Stimulated activated CD4-positive, alpha-beta T cell treated with anti-CD3 and anti-CD28 coated beads, TNF-alpha, amount 100 ng/mL, for 48 hours (primary cell): Measurements from ENCODE around the gene ITPR1.
A peak's percentile ranks its signal among the peaks of the same experiment; 100 is the strongest.

ENCODE experiments used
- DNase-seq, 3 donors: peaks; one replicate each; pipeline ENCODE4 v3.0.0-alpha.2; 2020; ENCODE audit warnings: low read depth in 3 of 3

ITPR1 gene

GRCh38 chr3:4807381-4808280 lies 314.5 kb downstream of the ITPR1 start:
- DNase-seq, result no peak

- no peak for DNase-seq
These were observed 315.5 kb downstream of the ITPR1 start for GRCh38 chr3:4808637-4809036.

- no peak for DNase-seq
These were observed 316.8 kb downstream of the ITPR1 start for GRCh38 chr3:4809922-4810321.

GRCh38 chr3:4812591-4812990 lies 319.4 kb downstream of the ITPR1 start:
- no peak for DNase-seq

GRCh38 chr3:4813909-4814304 lies 320.8 kb downstream of the ITPR1 start:
- DNase-seq, result no peak

GRCh38 chr3:4814305-4814903 lies 321.3 kb downstream of the ITPR1 start:
- DNase-seq, result no peak

- no peak for DNase-seq
These were observed 321.9 kb downstream of the ITPR1 start for GRCh38 chr3:4814904-4815574.

GRCh38 chr3:4816306-4816705 lies 323.2 kb downstream of the ITPR1 start:
- DNase-seq, result no peak

GRCh38 chr3:4816718-4817117 lies 323.6 kb downstream of the ITPR1 start:
- DNase-seq, result no peak

- DNase-seq, result no peak
These were observed 324.0 kb downstream of the ITPR1 start for GRCh38 chr3:4817128-4817527.

GRCh38 chr3:4818164-4818563 lies 325.0 kb downstream of the ITPR1 start:
- no peak for DNase-seq

GRCh38 chr3:4818986-4819693 lies 326.0 kb downstream of the ITPR1 start:
- no peak for DNase-seq

GRCh38 chr3:4819746-4820145 lies 326.6 kb downstream of the ITPR1 start:
- no peak for DNase-seq

GRCh38 chr3:4820296-4821121 lies 327.4 kb downstream of the ITPR1 start:
- DNase-seq, result no peak

GRCh38 chr3:4821338-4821737 lies 328.2 kb downstream of the ITPR1 start:
- DNase-seq, result no peak

- peak in 2 of 3 donors; percentile 57 to 71 for DNase-seq
These were observed 328.8 kb downstream of the ITPR1 start for GRCh38 chr3:4821975-4822374.

GRCh38 chr3:4822568-4822967 lies 329.4 kb downstream of the ITPR1 start:
- no peak for DNase-seq

GRCh38 chr3:4823385-4823784 lies 330.2 kb downstream of the ITPR1 start:
- DNase-seq, result no peak

- no peak for DNase-seq
These were observed 331.1 kb downstream of the ITPR1 start for GRCh38 chr3:4823986-4824925.

GRCh38 chr3:4824926-4825325 lies 331.8 kb downstream of the ITPR1 start:
- no peak for DNase-seq
